Measurements from ENCODE around the gene RNF213. TPM values are rescaled to one million over a fixed set of nuclear protein-coding genes. Genes with fewer than 3 reads are reported as not detected.

Gene RNF213
- total RNA-seq, 4 donors from 2014 or later: 113 to 174 (median 159) TPM

- intact Hi-C loops (cut with DNase I; ENCODE audit: low total_unique reads) (no loop called here), in situ Hi-C loops (cut with MboI; ENCODE audit: low pct_ligation_motif_present in 1 of 4, low pct_unique_long_range_greater_than_20kb in 1 of 4, low sequenced_read_pairs in 3 of 4) (no loop called here)
- H3K27ac ChIP-seq: no peak overlapping the region
- no peaks in the 10 kb centered on the region for H3K27me3 ChIP-seq
- no peak overlapping the region for H3K4me3 ChIP-seq
- H3K9me3 ChIP-seq: no peaks in the 10 kb centered on the region
- TF ChIP-seq POLR2A (IDR thresholded peaks at IDR 0.05): no peak
- no peak for TF ChIP-seq CTCF (IDR thresholded peaks at IDR 0.05)
- TF ChIP-seq POLR2AphosphoS5 (IDR thresholded peaks at IDR 0.05): no peak
- no peak for TF ChIP-seq EP300 (IDR thresholded peaks at IDR 0.05; ENCODE audit: low read depth)
- no peaks in the 10 kb centered on the region for H3K4me1 ChIP-seq
- WGBS, 2 donors (ENCODE audit: low coverage in 1 of 2): 93 to 96% methylated on average over 14 to 15 of the region's 15 CpGs
- peaks cover 0 to 90% (median 39%) of the 10 kb centered on the region in 4 donors for H3K36me3 ChIP-seq
- DNase-seq: no peak
Observed at GRCh38 chr17:80388175-80388574, 127.5 kb downstream of the RNF213 start.

- Histone ChIP-seq H3K4me3 (no peak overlapping the region), H3K4me1 (no peaks in the 10 kb centered on the region), H3K36me3 (peaks cover 0 to 89% (median 39%) of the 10 kb centered on the region in 4 donors), H3K9me3 (no peaks in the 10 kb centered on the region), H3K27me3 (no peaks in the 10 kb centered on the region), H3K27ac (no peak overlapping the region)
- WGBS, 2 donors (ENCODE audit: low coverage in 1 of 2): 94 to 97% methylated on average over 5 to 10 of the region's 10 CpGs
- in situ Hi-C loops (cut with MboI; ENCODE audit: low pct_ligation_motif_present in 1 of 4, low pct_unique_long_range_greater_than_20kb in 1 of 4, low sequenced_read_pairs in 3 of 4) (no loop called here), intact Hi-C loops (cut with DNase I; ENCODE audit: low total_unique reads) (no loop called here)
- DNase-seq: no peak
- TF ChIP-seq CTCF (IDR thresholded peaks at IDR 0.05) (no peak), POLR2AphosphoS5 (IDR thresholded peaks at IDR 0.05) (no peak), POLR2A (IDR thresholded peaks at IDR 0.05) (no peak), EP300 (IDR thresholded peaks at IDR 0.05; ENCODE audit: low read depth) (no peak)
Observed at GRCh38 chr17:80388601-80389000, 127.9 kb downstream of the RNF213 start.

- intact Hi-C loops (cut with DNase I; ENCODE audit: low total_unique reads) (no loop called here), in situ Hi-C loops (cut with MboI; ENCODE audit: low pct_ligation_motif_present in 1 of 4, low pct_unique_long_range_greater_than_20kb in 1 of 4, low sequenced_read_pairs in 3 of 4) (no loop called here)
- no peaks in the 10 kb centered on the region for H3K9me3 ChIP-seq
- no peak overlapping the region for H3K27ac ChIP-seq
- H3K4me1 ChIP-seq: no peaks in the 10 kb centered on the region
- WGBS, 2 donors (ENCODE audit: low coverage in 1 of 2): 87 to 95% methylated on average over 4 to 22 of the region's 22 CpGs
- H3K36me3 ChIP-seq: peaks cover 0 to 91% (median 42%) of the 10 kb centered on the region in 4 donors
- H3K4me3 ChIP-seq: no peak overlapping the region
- no peaks in the 10 kb centered on the region for H3K27me3 ChIP-seq
- DNase-seq: no peak
- TF ChIP-seq POLR2AphosphoS5 (IDR thresholded peaks at IDR 0.05) (no peak), CTCF (IDR thresholded peaks at IDR 0.05) (no peak), EP300 (IDR thresholded peaks at IDR 0.05; ENCODE audit: low read depth) (no peak)
Observed at GRCh38 chr17:80389011-80389995, 128.7 kb downstream of the RNF213 start.

GRCh38 chr17:80393241-80393890, 132.7 kb downstream of the RNF213 start:
- intact Hi-C loops (cut with DNase I; ENCODE audit: low total_unique reads): no loop called here
- TF ChIP-seq EP300 (IDR thresholded peaks at IDR 0.05; ENCODE audit: low read depth) (no peak), CTCF (IDR thresholded peaks at IDR 0.05) (no peak), POLR2A (IDR thresholded peaks at IDR 0.05) (no peak), POLR2AphosphoS5 (IDR thresholded peaks at IDR 0.05) (no peak)
- in situ Hi-C loops (cut with MboI; ENCODE audit: low pct_ligation_motif_present in 1 of 4, low pct_unique_long_range_greater_than_20kb in 1 of 4, low sequenced_read_pairs in 3 of 4): no loop called here
- no peaks in the 10 kb centered on the region for H3K27me3 ChIP-seq
- 79 to 81% methylated on average over 7 to 15 of the region's 15 CpGs for WGBS, 2 donors (ENCODE audit: low coverage in 1 of 2)
- no peaks in the 10 kb centered on the region for H3K9me3 ChIP-seq
- no peak overlapping the region for H3K4me3 ChIP-seq
- no peak overlapping the region for H3K27ac ChIP-seq
- no peaks in the 10 kb centered on the region for H3K4me1 ChIP-seq
- peaks cover 0 to 58% (median 26%) of the 10 kb centered on the region in 4 donors for H3K36me3 ChIP-seq
- DNase-seq: no peak
